WERI-Rb-1 (cell line): ENCODE results near the gene DMBX1.
A peak's percentile ranks its signal among the peaks of the same experiment; 100 is the strongest.

Experiments
- DNase-seq: peaks from one replicate; pipeline ENCODE4 v3.0.0-alpha.2; 2020
- H3K27ac ChIP-seq: fragments of 250-450 bp; sonication (Bioruptor Pico); 2 replicates; pipeline ENCODE4 v1.5.1; 2020; ENCODE audit warnings: mild to moderate bottlenecking, moderate library complexity
- H3K27me3 ChIP-seq: fragments of 250-450 bp; sonication (Bioruptor Pico); 2 replicates; pipeline ENCODE4 v1.5.1; 2021; ENCODE audit warnings: mild to moderate bottlenecking, low read depth, moderate library complexity; ENCODE audit not compliant: insufficient read depth, severe bottlenecking
- H3K36me3 ChIP-seq: fragments of 250-450 bp; sonication (Bioruptor Pico); 2 replicates; pipeline ENCODE4 v1.5.1; 2020; ENCODE audit warnings: mild to moderate bottlenecking, moderate library complexity
- H3K4me3 ChIP-seq: 2 replicates; pipeline ENCODE4 v1.5.1; 2011; ENCODE audit warnings: low read depth, mild to moderate bottlenecking, control low read depth, low read length
- H3K9me3 ChIP-seq: fragments of 250-450 bp; sonication (Bioruptor Pico); 2 replicates; pipeline ENCODE4 v1.5.1; 2021; ENCODE audit warnings: mild to moderate bottlenecking, moderate library complexity; ENCODE audit not compliant: severe bottlenecking
- TF ChIP-seq, protein P1 (sequence below): IDR thresholded peaks from 2 replicates; pipeline ENCODE4 v1.5.1; 2011; ENCODE audit warnings: low read depth, mild to moderate bottlenecking, control low read depth, inconsistent platforms, low read length

Gene DMBX1

DNA sequence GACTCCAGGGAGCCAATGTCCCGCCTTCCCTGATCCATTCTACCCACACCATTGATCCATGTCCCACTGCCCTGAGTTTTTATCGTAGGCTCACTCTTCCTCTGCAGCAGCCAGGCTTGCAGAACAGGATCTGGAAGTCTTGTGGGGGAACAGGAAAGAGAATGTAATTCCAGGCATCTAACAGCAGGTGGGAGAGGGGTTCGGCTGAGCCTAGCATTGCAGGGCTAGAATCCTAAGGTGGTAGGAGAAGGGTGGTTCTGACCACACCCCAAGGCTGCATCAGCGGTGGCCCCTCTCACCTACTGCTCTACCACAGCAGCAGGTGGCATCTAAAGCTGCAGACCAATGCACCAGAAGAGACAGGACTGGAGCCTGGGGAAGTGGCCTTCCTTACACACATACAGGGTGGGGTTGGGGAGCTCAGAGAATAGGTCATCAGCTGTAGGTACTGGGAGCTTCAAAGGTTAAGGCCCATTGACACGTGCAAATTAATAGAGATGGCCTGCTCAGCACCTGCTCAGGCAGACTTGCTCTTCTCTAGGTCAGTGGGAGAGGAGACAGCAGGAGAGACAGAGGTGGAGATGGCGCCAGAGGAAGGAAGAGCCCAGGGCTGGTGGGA lies 41.3 kb downstream of the DMBX1 start:
- Histone ChIP-seq H3K27me3 (no peaks in the 10 kb centered on the region), H3K27ac (no peak overlapping the region), H3K4me3 (no peak overlapping the region), H3K9me3 (no peaks in the 10 kb centered on the region), H3K36me3 (no peaks in the 10 kb centered on the region)
- no peak for DNase-seq
- TF ChIP-seq, protein P1, sequence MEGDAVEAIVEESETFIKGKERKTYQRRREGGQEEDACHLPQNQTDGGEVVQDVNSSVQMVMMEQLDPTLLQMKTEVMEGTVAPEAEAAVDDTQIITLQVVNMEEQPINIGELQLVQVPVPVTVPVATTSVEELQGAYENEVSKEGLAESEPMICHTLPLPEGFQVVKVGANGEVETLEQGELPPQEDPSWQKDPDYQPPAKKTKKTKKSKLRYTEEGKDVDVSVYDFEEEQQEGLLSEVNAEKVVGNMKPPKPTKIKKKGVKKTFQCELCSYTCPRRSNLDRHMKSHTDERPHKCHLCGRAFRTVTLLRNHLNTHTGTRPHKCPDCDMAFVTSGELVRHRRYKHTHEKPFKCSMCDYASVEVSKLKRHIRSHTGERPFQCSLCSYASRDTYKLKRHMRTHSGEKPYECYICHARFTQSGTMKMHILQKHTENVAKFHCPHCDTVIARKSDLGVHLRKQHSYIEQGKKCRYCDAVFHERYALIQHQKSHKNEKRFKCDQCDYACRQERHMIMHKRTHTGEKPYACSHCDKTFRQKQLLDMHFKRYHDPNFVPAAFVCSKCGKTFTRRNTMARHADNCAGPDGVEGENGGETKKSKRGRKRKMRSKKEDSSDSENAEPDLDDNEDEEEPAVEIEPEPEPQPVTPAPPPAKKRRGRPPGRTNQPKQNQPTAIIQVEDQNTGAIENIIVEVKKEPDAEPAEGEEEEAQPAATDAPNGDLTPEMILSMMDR, result peak; percentile 36; the same call in 1 of the 2 replicates

GRCh38 chr1:46532095-46532494 lies 42.5 kb downstream of the DMBX1 start:
- Histone ChIP-seq H3K27ac (no peak overlapping the region), H3K4me3 (no peak overlapping the region), H3K36me3 (no peaks in the 10 kb centered on the region), H3K9me3 (no peaks in the 10 kb centered on the region), H3K27me3 (no peaks in the 10 kb centered on the region)
- TF ChIP-seq, protein P1, result no peak
- DNase-seq, result no peak

DNA sequence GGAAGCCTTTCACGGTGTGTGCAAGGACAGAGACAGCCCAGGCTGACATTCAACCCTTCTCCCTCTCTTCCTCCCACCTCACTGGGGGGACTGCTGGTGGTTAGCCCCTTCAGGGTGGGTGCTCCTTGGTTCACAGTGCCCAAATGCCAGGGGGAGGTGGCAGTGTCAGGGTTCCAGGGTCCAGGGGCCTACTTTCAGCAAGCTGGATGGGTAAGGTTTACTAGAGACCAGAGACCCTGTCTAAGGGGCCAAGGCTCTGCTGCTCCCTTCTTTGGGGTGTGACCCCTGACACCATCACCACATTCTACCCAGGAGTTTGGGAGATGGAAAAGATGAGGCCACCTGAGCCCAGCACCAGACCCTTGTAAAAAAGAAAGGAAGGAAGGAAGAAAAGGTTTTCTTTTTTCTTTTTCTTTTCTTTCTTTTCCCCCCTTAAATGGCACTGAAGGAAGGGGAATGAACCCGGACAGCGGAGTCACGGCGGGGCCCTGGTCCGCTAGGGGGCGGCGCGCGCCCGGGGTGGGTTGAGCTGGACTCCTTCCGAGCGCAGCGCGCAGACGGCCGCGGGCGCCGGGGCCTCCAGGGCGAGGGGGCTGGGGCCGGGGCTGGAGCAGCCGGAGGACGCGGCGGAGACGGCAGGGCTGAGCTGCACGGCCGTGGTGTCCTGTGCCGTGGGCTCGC lies 43.0 kb downstream of the DMBX1 start:
- no peak for DNase-seq
- TF ChIP-seq, protein P1, result peak; percentile 54
- no peaks in the 10 kb centered on the region for H3K27me3 ChIP-seq
- no peaks in the 10 kb centered on the region for H3K9me3 ChIP-seq
- no peak overlapping the region for H3K27ac ChIP-seq
- H3K36me3 ChIP-seq, result no peaks in the 10 kb centered on the region
- H3K4me3 ChIP-seq, result no peak overlapping the region

DNA sequence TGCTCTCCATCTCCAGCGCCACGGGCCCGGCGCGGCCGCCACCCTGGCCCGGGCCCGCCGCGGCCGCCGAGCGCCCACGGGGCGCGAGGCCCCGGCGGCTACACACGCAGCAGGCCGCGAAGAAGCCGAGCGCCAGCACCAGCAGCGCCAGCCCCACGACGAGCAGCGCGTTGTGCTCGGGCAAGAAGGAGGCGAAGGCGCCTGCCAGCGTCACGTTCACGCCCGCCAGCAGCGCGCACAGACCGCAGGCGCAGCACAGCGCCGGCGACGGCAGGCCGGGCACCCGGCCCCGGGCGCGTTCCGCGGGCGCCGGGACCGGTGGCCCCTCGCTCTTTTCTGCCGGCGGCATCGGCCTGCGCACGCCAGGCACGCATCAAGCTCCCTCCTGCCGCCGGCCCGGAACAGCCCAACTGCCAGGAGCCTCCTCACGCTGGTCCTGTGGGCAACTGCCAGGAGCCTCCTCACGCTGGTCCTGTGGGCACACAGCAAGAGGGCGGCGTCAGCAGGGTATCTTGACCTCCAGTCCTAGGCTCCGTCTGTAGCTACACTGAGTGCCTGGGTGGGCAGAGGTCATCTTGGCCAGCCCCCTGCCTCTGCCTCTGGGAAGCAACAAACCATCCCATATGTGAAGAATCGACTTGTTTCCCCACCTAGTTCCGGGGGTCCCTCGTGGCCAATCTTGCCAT lies 43.7 kb downstream of the DMBX1 start:
- Histone ChIP-seq H3K27me3 (no peaks in the 10 kb centered on the region), H3K27ac (no peak overlapping the region), H3K4me3 (no peak overlapping the region), H3K36me3 (no peaks in the 10 kb centered on the region), H3K9me3 (no peaks in the 10 kb centered on the region)
- TF ChIP-seq, protein P1, result no peak
- no peak for DNase-seq

GRCh38 chr1:46535063-46535462 lies 45.4 kb downstream of the DMBX1 start:
- DNase-seq, result peak; percentile 72
- TF ChIP-seq, protein P1, result peak; percentile 88
- H3K27me3 ChIP-seq, result no peaks in the 10 kb centered on the region

More at GRCh38 chr1:46535063-46535462, 45.4 kb downstream of the DMBX1 start:
- H3K27ac ChIP-seq, result no peak overlapping the region
- H3K9me3 ChIP-seq, result no peaks in the 10 kb centered on the region
- H3K36me3 ChIP-seq, result no peaks in the 10 kb centered on the region
- H3K4me3 ChIP-seq, result no peak overlapping the region
